HCT116 (cell line): Measurements from ENCODE around the gene MBL2.

Source experiments
- CEBPB ChIP-seq: IDR thresholded peaks from 2 replicates; pipeline ENCODE4 v1.6.1; 2012; ENCODE audit warnings: low read depth
- CTCF ChIP-seq, 3 experiments: fragments of 200-600 bp in 1 of 3; sonication (generic) in 1 of 3; IDR thresholded peaks in 2 of 3; conservative IDR thresholded peaks in 1 of 3; 2 replicates each; pipeline ENCODE4 v1.5.1; 2012 to 2017; ENCODE audit warnings: low read depth in 2 of 3, low read length in 2 of 3, antibody characterized with exemption in 1 of 3, borderline replicate concordance in 1 of 3, control low read depth in 1 of 3, mild to moderate bottlenecking in 1 of 3, mixed read lengths in 1 of 3, mixed run types in 1 of 3, moderate library complexity in 1 of 3; ENCODE audit not compliant: insufficient read depth in 1 of 3
- POLR2A ChIP-seq: IDR thresholded peaks from 2 replicates; pipeline ENCODE4 v1.7.0; 2011; ENCODE audit warnings: borderline replicate concordance; ENCODE audit not compliant: insufficient read depth, insufficient read length; ENCODE audit errors: extremely low read depth
- YY1 ChIP-seq: IDR thresholded peaks from 2 replicates; pipeline ENCODE4 v1.6.1; 2011; ENCODE audit warnings: low read length, low read depth, moderate library complexity, mild to moderate bottlenecking; ENCODE audit not compliant: insufficient replicate concordance; ENCODE audit errors: extremely low read depth
- TF ChIP-seq, protein P1 (sequence below): IDR thresholded peaks from 2 replicates; pipeline ENCODE4 v1.6.1; 2012; ENCODE audit warnings: low read depth

DNA sequence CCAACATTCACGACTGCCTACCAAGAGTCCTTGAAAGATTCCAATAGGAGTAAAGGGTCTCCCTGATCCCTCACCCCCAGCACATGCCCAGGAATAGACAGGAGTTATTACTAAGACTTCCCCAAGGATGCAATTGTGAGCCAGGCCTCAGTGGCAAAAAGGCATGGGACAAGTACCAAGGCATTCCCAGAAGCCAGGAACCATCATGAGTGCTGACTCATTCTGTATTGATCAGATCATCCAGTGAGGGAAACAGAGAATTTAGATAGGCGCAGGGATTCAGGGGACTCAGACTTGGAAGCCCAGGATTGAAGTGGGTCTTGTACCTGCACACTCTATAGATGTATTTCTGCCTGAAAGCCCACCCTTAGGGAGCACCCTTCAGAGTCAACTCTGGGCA, 21.2 kb downstream of the MBL2 start:
- no peak for TF ChIP-seq CTCF (IDR thresholded peaks at IDR 0.05 in 2 of 3, conservative IDR thresholded peaks at IDR 0.05 in 1 of 3; ENCODE audit: borderline replicate concordance in 1 of 3, insufficient read depth in 1 of 3, low read depth in 2 of 3, low read length in 2 of 3)
- TF ChIP-seq YY1 = no peak
- TF ChIP-seq, protein P1, sequence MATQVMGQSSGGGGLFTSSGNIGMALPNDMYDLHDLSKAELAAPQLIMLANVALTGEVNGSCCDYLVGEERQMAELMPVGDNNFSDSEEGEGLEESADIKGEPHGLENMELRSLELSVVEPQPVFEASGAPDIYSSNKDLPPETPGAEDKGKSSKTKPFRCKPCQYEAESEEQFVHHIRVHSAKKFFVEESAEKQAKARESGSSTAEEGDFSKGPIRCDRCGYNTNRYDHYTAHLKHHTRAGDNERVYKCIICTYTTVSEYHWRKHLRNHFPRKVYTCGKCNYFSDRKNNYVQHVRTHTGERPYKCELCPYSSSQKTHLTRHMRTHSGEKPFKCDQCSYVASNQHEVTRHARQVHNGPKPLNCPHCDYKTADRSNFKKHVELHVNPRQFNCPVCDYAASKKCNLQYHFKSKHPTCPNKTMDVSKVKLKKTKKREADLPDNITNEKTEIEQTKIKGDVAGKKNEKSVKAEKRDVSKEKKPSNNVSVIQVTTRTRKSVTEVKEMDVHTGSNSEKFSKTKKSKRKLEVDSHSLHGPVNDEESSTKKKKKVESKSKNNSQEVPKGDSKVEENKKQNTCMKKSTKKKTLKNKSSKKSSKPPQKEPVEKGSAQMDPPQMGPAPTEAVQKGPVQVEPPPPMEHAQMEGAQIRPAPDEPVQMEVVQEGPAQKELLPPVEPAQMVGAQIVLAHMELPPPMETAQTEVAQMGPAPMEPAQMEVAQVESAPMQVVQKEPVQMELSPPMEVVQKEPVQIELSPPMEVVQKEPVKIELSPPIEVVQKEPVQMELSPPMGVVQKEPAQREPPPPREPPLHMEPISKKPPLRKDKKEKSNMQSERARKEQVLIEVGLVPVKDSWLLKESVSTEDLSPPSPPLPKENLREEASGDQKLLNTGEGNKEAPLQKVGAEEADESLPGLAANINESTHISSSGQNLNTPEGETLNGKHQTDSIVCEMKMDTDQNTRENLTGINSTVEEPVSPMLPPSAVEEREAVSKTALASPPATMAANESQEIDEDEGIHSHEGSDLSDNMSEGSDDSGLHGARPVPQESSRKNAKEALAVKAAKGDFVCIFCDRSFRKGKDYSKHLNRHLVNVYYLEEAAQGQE = no peak
- no peak for TF ChIP-seq POLR2A
- TF ChIP-seq CEBPB = no peak
